Right renal cortex interstitium (tissue), 3 donors: ENCODE measurements around the gene SMIM43. TPM values are rescaled to one million over a fixed set of nuclear protein-coding genes. Genes with fewer than 3 reads are reported as not detected.
A peak's percentile ranks its signal among the peaks of the same experiment; 100 is the strongest.
"Not testable (repeated sequence)": the region's sequence is repeated elsewhere in the genome, so short reads cannot be mapped to it uniquely, and the experiment has no call there.

ENCODE experiments used
- DNase-seq, 3 donors: peaks; one replicate each; pipeline ENCODE4 v3.0.0-alpha.2; 2013; ENCODE audit warnings: low read depth in 3 of 3, low spot score in 2 of 3
- polyA plus RNA-seq, 3 donors: library from polyadenylated mRNA; unstranded; fragments of 120-200 nt; gene quantifications; one replicate each; pipeline ENCODE4 v1.2.1, GENCODE V29; 2013; ENCODE audit not compliant: insufficient read length in 3 of 3

SMIM43 gene
- polyA plus RNA-seq, 3 donors, result 0.35 to 0.85 (median 0.57) TPM

DNA sequence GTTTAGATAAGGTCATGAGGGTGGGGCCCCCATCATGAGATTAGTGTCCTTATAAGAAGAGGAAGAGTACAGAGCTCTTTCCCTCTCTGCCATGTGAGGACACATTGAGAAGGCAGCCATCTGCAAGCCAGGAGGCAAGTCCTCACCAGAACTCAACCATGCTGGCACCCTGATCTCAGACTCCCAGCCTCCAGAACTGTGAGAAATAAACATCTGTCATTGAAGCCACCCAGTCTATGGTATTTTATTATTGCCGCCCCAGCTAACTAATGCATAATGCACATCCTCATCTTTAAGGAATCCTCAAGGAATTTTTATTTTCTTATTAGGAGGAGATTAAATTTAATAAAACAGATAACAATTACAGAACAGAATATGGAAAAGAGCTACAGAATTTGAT, 19.4 kb upstream of the SMIM43 start:
- no peak for DNase-seq

DNA sequence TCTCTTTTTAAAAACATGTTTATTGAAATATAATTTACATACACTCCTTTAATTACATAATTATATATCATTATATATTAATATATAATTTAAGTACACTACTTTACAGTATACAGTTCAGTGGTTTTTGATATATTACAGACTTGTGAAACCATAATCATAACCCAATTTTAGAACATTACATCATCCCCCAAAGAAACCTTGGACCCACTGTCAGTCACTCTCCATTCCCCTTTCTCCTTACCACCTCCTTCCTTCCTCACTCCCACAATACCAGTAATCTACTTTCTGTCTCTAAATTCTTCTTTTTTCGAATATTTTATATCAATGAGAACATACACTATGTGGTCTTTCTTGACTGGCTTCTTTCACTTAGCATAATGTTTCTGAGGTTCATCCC, 18.2 kb upstream of the SMIM43 start:
- no peak for DNase-seq

- DNase-seq, result no peak
Measured at GRCh38 chr4:121778991-121779628, 14.1 kb upstream of the SMIM43 start.

DNA sequence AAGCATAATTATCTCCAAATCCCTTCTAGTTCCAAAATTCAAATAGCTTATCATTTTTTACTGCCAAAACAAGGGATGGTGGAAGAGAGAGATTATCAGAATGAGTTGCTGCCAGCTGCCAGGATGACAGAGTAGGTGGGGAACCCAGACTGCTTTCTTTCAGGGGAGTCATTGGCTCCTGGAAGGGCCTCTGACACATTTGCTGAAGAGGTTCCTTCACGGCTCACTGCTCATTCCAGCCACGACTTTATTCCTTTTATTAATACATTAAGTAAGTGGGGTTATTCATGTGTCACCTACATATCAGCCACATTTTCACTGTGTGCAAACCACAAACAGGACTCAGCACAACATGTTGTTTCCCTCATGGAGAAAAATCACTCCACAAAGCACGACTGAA, 12.7 kb upstream of the SMIM43 start:
- DNase-seq, result no peak

DNA sequence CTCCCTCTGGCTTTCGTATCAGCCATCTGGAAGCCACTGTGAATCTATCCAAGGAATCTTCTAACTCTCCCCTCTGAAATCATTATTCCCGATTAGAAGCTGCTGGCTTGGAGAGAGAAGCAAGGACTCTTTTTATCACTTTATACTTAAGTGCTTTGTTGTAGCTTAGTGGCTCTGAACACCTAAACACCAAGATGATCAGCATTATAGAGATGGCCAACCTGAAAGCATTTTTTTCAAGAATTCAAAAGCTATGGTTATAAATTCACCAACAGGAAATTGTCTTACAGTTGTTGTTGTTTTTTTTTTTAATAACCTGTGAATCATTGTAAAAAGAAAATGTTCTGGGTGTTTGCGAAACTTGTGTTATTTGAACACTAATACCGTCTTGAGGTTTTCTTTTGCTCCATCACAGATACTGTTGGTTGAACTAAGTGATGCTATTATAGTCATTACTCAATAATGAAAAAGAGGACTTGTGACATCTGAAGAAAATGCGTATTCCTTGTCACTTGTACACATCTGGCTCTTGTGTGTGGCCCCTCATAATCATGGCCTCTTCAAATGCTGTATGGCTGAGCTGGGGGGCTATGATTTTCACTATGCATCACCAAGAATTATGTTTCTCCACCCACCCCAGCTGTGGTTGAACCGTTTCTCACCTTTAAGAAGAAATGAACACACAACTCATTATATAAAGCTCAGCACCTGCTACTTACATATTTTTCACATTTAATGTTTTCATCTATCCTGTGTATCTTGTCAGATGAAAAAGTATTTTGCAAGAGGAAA, 11.8 kb upstream of the SMIM43 start:
- no peak for DNase-seq

DNA sequence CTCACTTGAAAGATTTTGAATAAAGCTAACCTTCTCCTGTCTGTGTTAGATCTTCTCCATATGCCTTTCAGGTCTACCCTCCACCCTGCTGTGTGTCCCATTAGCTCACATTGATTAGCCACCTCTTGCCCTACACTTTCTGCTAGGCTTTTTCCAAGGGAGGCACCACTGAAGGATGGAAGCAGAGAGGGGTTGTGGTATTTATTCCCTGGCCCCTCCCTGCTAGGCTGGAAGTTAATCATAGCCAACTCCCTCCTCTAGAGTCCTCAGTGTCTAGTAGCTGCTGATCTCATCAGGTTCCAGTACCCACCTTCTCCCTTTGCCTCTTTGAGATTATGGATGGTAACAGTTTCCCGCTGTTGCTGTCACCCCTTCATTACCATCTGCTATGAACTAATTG, 8.9 kb upstream of the SMIM43 start:
- no peak for DNase-seq

DNA sequence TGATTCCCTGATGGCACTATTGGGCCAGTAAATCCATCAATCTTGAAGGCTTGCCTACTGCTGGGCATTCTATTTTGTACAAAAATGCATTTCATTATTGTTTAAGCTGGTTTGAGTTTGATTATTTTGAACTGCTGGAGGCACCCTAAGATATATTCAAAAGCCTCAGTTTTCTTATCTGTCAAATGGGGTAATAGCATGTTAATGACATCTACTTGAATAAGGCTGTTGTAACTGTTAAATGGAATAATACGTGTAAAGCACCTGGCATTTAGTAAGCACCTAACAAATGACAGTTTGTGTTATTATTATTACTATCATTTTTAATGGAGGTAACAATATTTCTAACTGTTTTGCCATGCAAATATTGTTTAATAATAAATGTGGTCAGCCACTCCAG, 6.9 kb upstream of the SMIM43 start:
- no peak for DNase-seq

DNA sequence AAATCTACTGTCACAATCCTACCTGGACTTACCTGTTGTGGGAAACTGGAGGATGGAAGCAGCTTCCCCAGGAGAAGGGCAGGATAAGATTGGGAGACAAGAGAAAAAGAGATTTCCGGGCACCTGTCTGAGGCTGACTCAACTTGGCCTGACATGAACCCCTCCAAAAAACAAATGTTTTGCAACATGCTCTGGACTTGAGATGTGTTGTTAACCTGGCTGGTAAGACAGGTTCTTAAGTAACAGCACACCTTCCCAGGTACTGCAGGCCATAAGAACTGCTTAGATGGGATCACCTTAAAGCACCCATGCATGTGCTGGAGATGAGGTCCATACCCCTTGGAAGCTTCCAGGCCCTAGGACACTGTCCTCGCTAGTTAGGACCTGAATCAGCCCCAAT, 4.4 kb upstream of the SMIM43 start:
- no peak for DNase-seq

- DNase-seq, result no peak
Measured at GRCh38 chr4:121767166-121767565, 2.2 kb upstream of the SMIM43 start.

DNA sequence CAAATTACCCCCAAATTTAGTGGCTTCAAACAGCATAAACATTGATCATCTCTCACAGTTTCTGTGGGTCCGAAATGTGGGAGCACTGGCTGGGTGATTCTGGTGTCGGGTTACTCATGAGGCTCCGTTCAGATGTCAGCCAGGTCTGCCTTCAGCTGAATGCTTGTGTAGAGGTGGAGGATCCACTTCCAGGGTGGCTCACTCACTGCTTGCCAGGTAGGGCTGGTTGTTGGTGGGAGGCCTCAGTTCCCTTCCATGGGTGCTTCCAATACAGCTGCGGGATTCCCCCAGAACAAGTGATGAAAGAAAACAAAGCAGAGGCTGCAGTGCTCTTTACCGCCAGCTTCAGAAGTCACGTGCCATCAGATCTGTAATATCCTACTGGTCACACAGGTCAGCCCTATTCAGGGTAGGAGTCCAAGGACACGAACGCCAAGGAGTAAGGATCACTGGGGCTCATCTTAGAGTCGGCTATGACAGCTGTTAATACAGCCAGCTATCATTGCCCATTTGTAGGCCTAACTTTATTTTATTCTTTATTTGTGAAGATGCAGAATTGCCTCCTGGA, 1.1 kb upstream of the SMIM43 start:
- no peak for DNase-seq

- no peak for DNase-seq
Measured at GRCh38 chr4:121765368-121765705, 373 bp upstream of the SMIM43 start.

GRCh38 chr4:121764303-121764701, 662 bp downstream of the SMIM43 start:
- DNase-seq, result no peak

DNA sequence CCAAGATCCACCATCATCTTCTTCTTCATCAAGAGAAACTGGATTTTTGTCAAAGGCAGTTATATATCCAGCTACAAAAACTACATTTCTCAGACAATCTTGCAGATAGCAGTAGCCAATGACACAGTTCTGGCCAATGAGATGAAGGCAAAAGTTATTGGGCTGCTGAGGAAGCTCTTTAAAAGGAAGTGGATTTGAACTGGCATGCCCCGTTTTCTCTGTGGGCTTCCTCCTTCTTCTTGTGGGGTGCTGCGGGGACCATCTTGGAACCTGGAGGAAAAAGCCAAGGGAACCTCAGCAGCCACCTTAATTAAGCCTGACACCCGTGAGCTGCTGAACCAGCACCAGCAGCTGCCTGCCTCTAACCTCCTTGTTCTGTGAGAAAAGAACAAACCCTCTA, 4.8 kb downstream of the SMIM43 start:
- DNase-seq, result no peak

DNA sequence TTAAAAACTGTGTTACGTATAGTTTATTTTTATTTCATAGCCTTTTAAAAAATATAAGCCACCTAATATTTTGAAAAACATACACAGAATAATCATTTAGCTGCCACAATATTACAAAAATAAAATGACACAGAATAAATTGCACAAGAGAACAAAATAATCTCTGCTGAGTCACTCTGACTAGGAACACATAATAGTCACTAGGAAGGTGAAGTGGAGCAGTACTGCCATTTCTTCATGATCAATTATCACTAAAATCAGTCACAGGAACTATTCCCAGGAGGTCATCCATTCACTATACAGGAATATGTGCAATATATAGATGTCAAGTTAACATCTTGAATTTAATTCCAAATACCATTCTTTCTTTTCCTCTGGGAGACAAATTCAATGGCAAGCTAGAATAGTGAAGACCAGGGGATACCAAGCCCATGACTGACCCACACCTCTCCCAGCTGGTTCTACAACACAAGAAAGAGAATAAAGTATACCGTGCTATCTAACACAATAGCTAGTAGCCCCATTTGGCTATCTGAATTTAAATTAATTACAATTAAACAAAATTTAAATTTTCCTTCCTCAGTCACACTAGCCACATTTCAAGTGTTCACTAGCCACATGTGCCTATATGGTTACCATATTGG, 5.9 kb downstream of the SMIM43 start:
- DNase-seq, result no peak

- not testable (repeated sequence) for DNase-seq
Measured at GRCh38 chr4:121752142-121752541, 12.8 kb downstream of the SMIM43 start.

- no peak for DNase-seq
Measured at GRCh38 chr4:121749225-121749624, 15.7 kb downstream of the SMIM43 start.

DNA sequence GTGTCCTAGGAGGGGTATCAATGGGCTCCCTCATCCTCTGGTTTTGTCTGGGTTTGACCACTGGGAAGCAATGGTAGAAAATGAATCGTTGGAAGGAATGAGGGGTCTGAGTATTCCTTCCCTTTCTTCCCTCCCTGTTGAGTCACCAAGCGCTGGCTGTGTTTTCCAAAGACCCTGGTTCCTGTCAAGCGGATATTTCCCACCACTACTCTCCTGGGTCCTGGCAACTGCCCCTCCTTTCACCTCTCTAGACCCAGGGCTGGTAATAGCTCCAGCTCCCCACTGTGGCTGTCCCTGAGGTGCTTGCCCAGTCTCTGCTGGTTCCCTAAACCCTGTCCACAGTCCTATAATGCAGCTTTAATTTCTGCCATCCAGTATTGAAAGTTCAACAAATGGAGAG, 22.2 kb downstream of the SMIM43 start:
- DNase-seq, result no peak

GRCh38 chr4:121741751-121742150, 23.2 kb downstream of the SMIM43 start:
- DNase-seq, result no peak

- DNase-seq, result no peak
Measured at GRCh38 chr4:121740796-121741409, 24.1 kb downstream of the SMIM43 start.

DNA sequence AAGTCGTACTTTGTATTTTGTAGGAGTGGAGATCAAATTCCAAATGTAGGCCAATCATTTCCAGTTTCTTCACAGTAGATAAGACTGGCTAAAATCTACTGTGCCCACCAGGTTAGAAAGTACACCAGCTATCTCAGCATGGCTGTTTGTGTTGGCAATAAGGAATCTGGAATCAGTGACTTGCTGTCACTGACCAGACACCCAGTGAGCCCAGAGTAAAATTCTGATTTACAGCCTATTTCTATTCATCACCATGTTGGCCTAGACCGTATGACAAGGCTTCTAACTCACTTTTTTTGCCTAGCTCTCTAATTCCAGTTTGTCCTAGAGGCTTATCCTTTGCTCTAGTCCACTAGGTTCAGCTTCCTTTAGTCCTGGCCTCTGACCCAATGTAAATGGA, 25.4 kb downstream of the SMIM43 start:
- no peak for DNase-seq

DNA sequence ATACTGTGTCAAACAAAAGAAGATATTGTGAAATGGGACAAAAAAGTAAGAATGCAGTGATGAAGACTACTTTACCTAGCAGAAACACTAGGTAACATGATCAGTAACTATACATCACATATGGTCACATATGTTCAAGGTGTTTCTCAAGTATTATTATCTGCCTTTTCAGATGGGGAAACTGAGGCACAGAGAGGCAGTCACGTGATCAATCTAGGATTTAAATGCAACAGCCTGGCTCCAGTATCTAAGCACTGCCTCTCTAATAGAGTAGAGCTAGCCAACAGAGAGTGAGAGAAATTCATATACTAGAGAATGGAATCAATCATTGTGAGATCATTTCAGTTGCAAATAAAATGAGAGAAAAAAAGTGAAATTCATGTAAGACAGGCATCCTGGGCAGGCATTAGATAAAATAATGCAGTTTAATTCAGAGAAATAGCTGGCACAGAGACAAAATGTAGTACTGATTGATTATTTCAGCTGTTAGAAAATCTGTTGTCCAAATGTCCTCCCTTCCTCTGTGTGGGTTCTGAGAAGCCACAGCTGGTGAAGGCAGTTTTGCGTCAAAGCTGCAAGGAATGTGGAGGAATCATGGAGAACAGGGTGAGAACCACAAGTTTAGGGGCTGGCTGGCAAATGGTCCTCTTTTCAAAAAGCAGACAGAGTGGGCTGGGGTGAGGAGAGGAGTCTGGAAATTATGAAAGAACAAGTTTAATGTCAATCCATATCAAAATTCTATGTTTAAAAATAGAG, 26.0 kb downstream of the SMIM43 start:
- peak; percentile 42 to 63 (median 60) for DNase-seq
